Astrocyte (in vitro differentiated cells and primary cell): ENCODE results near the gene IMPA2.

Experiments used
- CTCF ChIP-seq: IDR thresholded peaks from 2 replicates; pipeline ENCODE4 v1.5.1; 2011; ENCODE audit warnings: low read depth, mild to moderate bottlenecking, inconsistent platforms, low read length, moderate library complexity; ENCODE audit not compliant: insufficient read depth
- EZH2 ChIP-seq: IDR thresholded peaks from 2 replicates; pipeline ENCODE4 v1.6.1; 2012; ENCODE audit warnings: mild to moderate bottlenecking, low read length, inconsistent platforms; ENCODE audit not compliant: insufficient read depth

- TF ChIP-seq CTCF (no peak), EZH2 (no peak)
Measured at GRCh38 chr18:11960743-11961380, 20.4 kb upstream of the IMPA2 start.
